Uterus (tissue), 2 donors: ENCODE measurements around the gene RRP1.

Experiments
- POLR2A ChIP-seq, 2 donors: fragments of 450-650 bp; IDR thresholded peaks; one replicate each; pipeline ENCODE4 v1.6.1; 2016; ENCODE audit warnings: antibody characterized with exemption in 2 of 2, mild to moderate bottlenecking in 1 of 2, moderate library complexity in 1 of 2
- TF ChIP-seq, protein P1 (sequence below), 4 experiments: fragments of 200-600 bp in 2 of 4; fragments of 450-650 bp in 2 of 4; sonication (generic) in 2 of 4; IDR thresholded peaks; one replicate each; pipeline ENCODE4 v1.5.1; 2016 to 2019; ENCODE audit warnings: antibody characterized with exemption in 4 of 4, mild to moderate bottlenecking in 2 of 4, moderate library complexity in 1 of 4

DNA sequence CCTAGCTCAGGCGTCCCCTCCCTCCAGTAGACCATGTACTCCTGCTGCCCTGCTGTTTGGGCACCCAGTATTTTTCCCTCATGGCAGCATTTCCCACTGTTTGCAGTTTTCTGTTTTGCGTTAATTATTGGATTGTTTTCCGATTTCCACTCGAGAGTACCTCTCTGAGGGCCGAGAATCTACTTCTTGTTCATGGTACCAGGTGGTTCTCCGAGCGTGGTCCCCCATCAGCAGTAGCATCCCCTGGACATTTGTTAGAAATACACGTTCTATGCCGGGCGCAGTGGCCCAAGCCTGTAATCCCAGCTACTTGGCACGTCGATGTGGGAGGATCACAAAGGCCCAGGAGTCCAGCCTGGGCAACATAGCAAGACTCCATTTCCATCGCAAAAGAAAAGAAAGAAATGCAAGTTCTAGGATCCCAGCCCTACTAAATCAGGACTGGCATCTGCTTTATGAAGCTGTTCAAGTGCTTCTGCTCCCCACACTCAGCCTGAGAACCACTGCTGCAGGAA is 690 bp downstream of the RRP1 start:
- TF ChIP-seq, protein P1, sequence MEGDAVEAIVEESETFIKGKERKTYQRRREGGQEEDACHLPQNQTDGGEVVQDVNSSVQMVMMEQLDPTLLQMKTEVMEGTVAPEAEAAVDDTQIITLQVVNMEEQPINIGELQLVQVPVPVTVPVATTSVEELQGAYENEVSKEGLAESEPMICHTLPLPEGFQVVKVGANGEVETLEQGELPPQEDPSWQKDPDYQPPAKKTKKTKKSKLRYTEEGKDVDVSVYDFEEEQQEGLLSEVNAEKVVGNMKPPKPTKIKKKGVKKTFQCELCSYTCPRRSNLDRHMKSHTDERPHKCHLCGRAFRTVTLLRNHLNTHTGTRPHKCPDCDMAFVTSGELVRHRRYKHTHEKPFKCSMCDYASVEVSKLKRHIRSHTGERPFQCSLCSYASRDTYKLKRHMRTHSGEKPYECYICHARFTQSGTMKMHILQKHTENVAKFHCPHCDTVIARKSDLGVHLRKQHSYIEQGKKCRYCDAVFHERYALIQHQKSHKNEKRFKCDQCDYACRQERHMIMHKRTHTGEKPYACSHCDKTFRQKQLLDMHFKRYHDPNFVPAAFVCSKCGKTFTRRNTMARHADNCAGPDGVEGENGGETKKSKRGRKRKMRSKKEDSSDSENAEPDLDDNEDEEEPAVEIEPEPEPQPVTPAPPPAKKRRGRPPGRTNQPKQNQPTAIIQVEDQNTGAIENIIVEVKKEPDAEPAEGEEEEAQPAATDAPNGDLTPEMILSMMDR (IDR thresholded peaks at IDR 0.05): no peak
- TF ChIP-seq POLR2A (IDR thresholded peaks at IDR 0.05): no peak
